Measurements from ENCODE around the gene PSMD1. TPM values are rescaled to one million over a fixed set of nuclear protein-coding genes. Genes with fewer than 3 reads are reported as not detected.

The PSMD1 gene
- total RNA-seq, 1 donor from 2014 or later, result 172 TPM

- no peak for DNase-seq (ENCODE audit: low spot score)
- H3K4me1 Mint-ChIP-seq (ENCODE audit: low read depth), result peaks cover 13% of the 10 kb centered on the region
- peak overlapping the region; percentile 34 for H3K27ac Mint-ChIP-seq
- no peaks in the 10 kb centered on the region for H3K9me3 Mint-ChIP-seq
- peaks cover 6% of the 10 kb centered on the region for H3K27me3 Mint-ChIP-seq (ENCODE audit: insufficient read depth)
- no peaks in the 10 kb centered on the region for H3K36me3 Mint-ChIP-seq (ENCODE audit: low read depth)
- intact Hi-C loops (cut with micrococcal nuclease), result no loop called here
- H3K4me3 Mint-ChIP-seq, result no peak overlapping the region
These were observed 127.2 kb downstream of the PSMD1 start for GRCh38 chr2:231183851-231184250.

- H3K27ac Mint-ChIP-seq, result no peak overlapping the region
- H3K4me1 Mint-ChIP-seq (ENCODE audit: low read depth), result peaks cover 13% of the 10 kb centered on the region
- no peak overlapping the region for H3K4me3 Mint-ChIP-seq
- no peaks in the 10 kb centered on the region for H3K36me3 Mint-ChIP-seq (ENCODE audit: low read depth)
- no peak for DNase-seq (ENCODE audit: low spot score)
- intact Hi-C loops (cut with micrococcal nuclease), result no loop called here
- peaks cover 6% of the 10 kb centered on the region for H3K27me3 Mint-ChIP-seq (ENCODE audit: insufficient read depth)
- no peaks in the 10 kb centered on the region for H3K9me3 Mint-ChIP-seq
These were observed 127.7 kb downstream of the PSMD1 start for GRCh38 chr2:231184319-231184718.

GRCh38 chr2:231185050-231185725, 128.5 kb downstream of the PSMD1 start:
- Mint-ChIP-seq H3K36me3 (ENCODE audit: low read depth) (no peaks in the 10 kb centered on the region), H3K27me3 (ENCODE audit: insufficient read depth) (peaks cover 11% of the 10 kb centered on the region), H3K4me3 (no peak overlapping the region), H3K27ac (no peak overlapping the region), H3K4me1 (ENCODE audit: low read depth) (peaks cover 6% of the 10 kb centered on the region), H3K9me3 (no peaks in the 10 kb centered on the region)
- no peak for DNase-seq (ENCODE audit: low spot score)
- intact Hi-C loops (cut with micrococcal nuclease), result no loop called here

- intact Hi-C loops (cut with micrococcal nuclease), result no loop called here
- no peaks in the 10 kb centered on the region for H3K9me3 Mint-ChIP-seq
- no peak overlapping the region for H3K4me3 Mint-ChIP-seq
- peaks cover 12% of the 10 kb centered on the region for H3K27me3 Mint-ChIP-seq (ENCODE audit: insufficient read depth)
- DNase-seq (ENCODE audit: low spot score), result no peak
- H3K4me1 Mint-ChIP-seq (ENCODE audit: low read depth), result peaks cover 4% of the 10 kb centered on the region
- no peak overlapping the region for H3K27ac Mint-ChIP-seq
- no peaks in the 10 kb centered on the region for H3K36me3 Mint-ChIP-seq (ENCODE audit: low read depth)
These were observed 129.2 kb downstream of the PSMD1 start for GRCh38 chr2:231185886-231186285.

GRCh38 chr2:231186325-231186724, 129.7 kb downstream of the PSMD1 start:
- Mint-ChIP-seq H3K9me3 (no peaks in the 10 kb centered on the region), H3K27me3 (ENCODE audit: insufficient read depth) (peaks cover 16% of the 10 kb centered on the region), H3K36me3 (ENCODE audit: low read depth) (no peaks in the 10 kb centered on the region), H3K4me3 (no peak overlapping the region), H3K27ac (no peak overlapping the region), H3K4me1 (ENCODE audit: low read depth) (peaks cover 4% of the 10 kb centered on the region)
- DNase-seq (ENCODE audit: low spot score), result no peak
- intact Hi-C loops (cut with micrococcal nuclease), result no loop called here

GRCh38 chr2:231187736-231188505, 131.3 kb downstream of the PSMD1 start:
- no peak overlapping the region for H3K4me3 Mint-ChIP-seq
- peaks cover 30% of the 10 kb centered on the region for H3K27me3 Mint-ChIP-seq (ENCODE audit: insufficient read depth)
- no peak overlapping the region for H3K27ac Mint-ChIP-seq
- no peaks in the 10 kb centered on the region for H3K36me3 Mint-ChIP-seq (ENCODE audit: low read depth)
- intact Hi-C loops (cut with micrococcal nuclease), result no loop called here
- DNase-seq (ENCODE audit: low spot score), result no peak
- no peaks in the 10 kb centered on the region for H3K4me1 Mint-ChIP-seq (ENCODE audit: low read depth)
- no peaks in the 10 kb centered on the region for H3K9me3 Mint-ChIP-seq

- no peak for DNase-seq (ENCODE audit: low spot score)
- no peaks in the 10 kb centered on the region for H3K4me1 Mint-ChIP-seq (ENCODE audit: low read depth)
- no peak overlapping the region for H3K27ac Mint-ChIP-seq
- H3K36me3 Mint-ChIP-seq (ENCODE audit: low read depth), result no peaks in the 10 kb centered on the region
- no peak overlapping the region for H3K4me3 Mint-ChIP-seq
- no peaks in the 10 kb centered on the region for H3K9me3 Mint-ChIP-seq
- H3K27me3 Mint-ChIP-seq (ENCODE audit: insufficient read depth), result peaks cover 33% of the 10 kb centered on the region
- intact Hi-C loops (cut with micrococcal nuclease), result no loop called here
These were observed 132.0 kb downstream of the PSMD1 start for GRCh38 chr2:231188506-231189170.

GRCh38 chr2:231189171-231189530, 132.5 kb downstream of the PSMD1 start:
- DNase-seq (ENCODE audit: low spot score), result no peak
- H3K27me3 Mint-ChIP-seq (ENCODE audit: insufficient read depth), result peaks cover 34% of the 10 kb centered on the region
- intact Hi-C loops (cut with micrococcal nuclease), result no loop called here
- no peaks in the 10 kb centered on the region for H3K36me3 Mint-ChIP-seq (ENCODE audit: low read depth)
- no peak overlapping the region for H3K4me3 Mint-ChIP-seq
- H3K4me1 Mint-ChIP-seq (ENCODE audit: low read depth), result no peaks in the 10 kb centered on the region
- no peaks in the 10 kb centered on the region for H3K9me3 Mint-ChIP-seq
- no peak overlapping the region for H3K27ac Mint-ChIP-seq

- no peak for DNase-seq (ENCODE audit: low spot score)
- Mint-ChIP-seq H3K36me3 (ENCODE audit: low read depth) (no peaks in the 10 kb centered on the region), H3K9me3 (no peaks in the 10 kb centered on the region), H3K4me3 (no peak overlapping the region), H3K27ac (no peak overlapping the region), H3K27me3 (ENCODE audit: insufficient read depth) (peaks cover 36% of the 10 kb centered on the region), H3K4me1 (ENCODE audit: low read depth) (no peaks in the 10 kb centered on the region)
- intact Hi-C loops (cut with micrococcal nuclease), result loop anchor here (10.0 kb wide), 1 partner anchor 85 kb away; no protein-coding TSS in a partner anchor
These were observed 133.2 kb downstream of the PSMD1 start for GRCh38 chr2:231189571-231190495.

- no peak overlapping the region for H3K4me3 Mint-ChIP-seq
- no peak for DNase-seq (ENCODE audit: low spot score)
- H3K4me1 Mint-ChIP-seq (ENCODE audit: low read depth), result no peaks in the 10 kb centered on the region
- no peaks in the 10 kb centered on the region for H3K36me3 Mint-ChIP-seq (ENCODE audit: low read depth)
- peaks cover 40% of the 10 kb centered on the region for H3K27me3 Mint-ChIP-seq (ENCODE audit: insufficient read depth)
- H3K9me3 Mint-ChIP-seq, result no peaks in the 10 kb centered on the region
- H3K27ac Mint-ChIP-seq, result no peak overlapping the region
- intact Hi-C loops (cut with micrococcal nuclease), result loop anchor here (10.0 kb wide), 1 partner anchor 86 kb away; no protein-coding TSS in a partner anchor
These were observed 134.0 kb downstream of the PSMD1 start for GRCh38 chr2:231190531-231191197.

- Mint-ChIP-seq H3K9me3 (no peaks in the 10 kb centered on the region), H3K4me3 (no peak overlapping the region), H3K36me3 (ENCODE audit: low read depth) (no peaks in the 10 kb centered on the region), H3K4me1 (ENCODE audit: low read depth) (no peaks in the 10 kb centered on the region), H3K27ac (no peak overlapping the region), H3K27me3 (ENCODE audit: insufficient read depth) (peaks cover 40% of the 10 kb centered on the region)
- intact Hi-C loops (cut with micrococcal nuclease), result loop anchor here (10.0 kb wide), 1 partner anchor 87 kb away; no protein-coding TSS in a partner anchor
- no peak for DNase-seq (ENCODE audit: low spot score)
These were observed 135.5 kb downstream of the PSMD1 start for GRCh38 chr2:231191896-231192872.
